HCT116 (cell line): ENCODE results near the gene TMEM175. TPM values are rescaled to one million over a fixed set of nuclear protein-coding genes. Genes with fewer than 3 reads are reported as not detected.

ENCODE experiments used
- ATAC-seq: fragments of 200-7000 bp; cut with Tn5 transposase; 2 replicates; pipeline ENCODE4 v1.9.1; 2020; ENCODE audit warnings: mild to moderate bottlenecking, moderate library complexity
- BruUV-seq: library from RNA; stranded (reverse); fragments of 400-500 nt; replicated peaks from 2 replicates; lab custom pipeline; 2021; lab: Mats Ljungman, UMichigan
- CTCF ChIA-PET: fragments of 300-600 bp; sonication (Branson Sonifier 250); formaldehyde crosslinking; loops from one replicate; lab custom pipeline; 2021; ENCODE audit warnings: antibody characterized with exemption; lab: Charles Lee
- POLR2A ChIA-PET: fragments of 300-600, 350-600 bp; sonication (Branson Sonifier 250); formaldehyde crosslinking; loops from one replicate; lab custom pipeline; 2021; ENCODE audit warnings: antibody characterized with exemption; lab: Charles Lee
- RAD21 ChIA-PET, 2 experiments: fragments of 300-600 bp; sonication (Branson Sonifier 250); formaldehyde crosslinking; loops; one replicate each; lab custom pipeline; 2023; ENCODE audit warnings: low total read pairs in 2 of 2; ENCODE audit not compliant: uncharacterized antibody in 2 of 2, unreplicated experiment in 2 of 2, low non-redundant PET in 1 of 2; lab: Charles Lee
- DNase-seq: peaks from one replicate; pipeline ENCODE4 v3.0.0-alpha.2; 2010; ENCODE audit warnings: low read depth, low spot score
- H2AFZ ChIP-seq: fragments of 200-600 bp; shearing (Covaris generic), sonication (generic); 2 replicates; pipeline ENCODE4 v1.6.1; 2017; ENCODE audit warnings: low read depth, mixed run types, mixed read lengths, antibody characterized with exemption, low read length; ENCODE audit not compliant: poor library complexity, severe bottlenecking
- H3K27ac ChIP-seq: 2 replicates; pipeline ENCODE4 v1.5.1; 2012; ENCODE audit warnings: low read depth, low read length
- H3K27me3 ChIP-seq: fragments of 200-600 bp; sonication (generic); 2 replicates; pipeline ENCODE4 v1.6.1; 2016; ENCODE audit warnings: mixed run types, low read length, mixed read lengths; ENCODE audit not compliant: insufficient read depth
- H3K36me3 ChIP-seq, 2 experiments: fragments of 200-500 bp in 1 of 2; fragments of 200-600 bp in 1 of 2; sonication (Bioruptor generic) in 1 of 2; sonication (generic) in 1 of 2; 2 replicates each; pipeline versions ENCODE4 v1.5.1 to v1.6.1; 2014 to 2016; ENCODE audit warnings: low read length in 2 of 2, inconsistent platforms in 1 of 2, mixed read lengths in 1 of 2, mixed run types in 1 of 2; ENCODE audit not compliant: insufficient read depth in 2 of 2, control insufficient read depth in 1 of 2
- H3K4me1 ChIP-seq, 2 experiments: fragments of 200-600 bp in 1 of 2; sonication (generic) in 1 of 2; 2 replicates each; pipeline versions ENCODE4 v1.5.1 to v1.6.1; 2012 to 2017; ENCODE audit warnings: low read length in 2 of 2, inconsistent platforms in 1 of 2, mild to moderate bottlenecking in 1 of 2, mixed read lengths in 1 of 2, mixed run types in 1 of 2, moderate library complexity in 1 of 2; ENCODE audit not compliant: insufficient read depth in 2 of 2, control insufficient read depth in 1 of 2
- H3K4me2 ChIP-seq: fragments of 200-600 bp; sonication (generic); 2 replicates; pipeline ENCODE4 v1.6.1; 2017; ENCODE audit warnings: mixed run types, low read length, mixed read lengths
- H3K4me3 ChIP-seq, 2 experiments: fragments of 200-600 bp in 1 of 2; sonication (generic) in 1 of 2; replicated peaks in 1 of 2; 2 replicates each; pipeline ENCODE4 v1.5.1; 2011 to 2016; ENCODE audit warnings: low read length in 2 of 2, control low read depth in 1 of 2, low read depth in 1 of 2, mild to moderate bottlenecking in 1 of 2, mixed read lengths in 1 of 2, mixed run types in 1 of 2
- H3K79me2 ChIP-seq: fragments of 200-600 bp; sonication (generic); 2 replicates; pipeline ENCODE4 v1.6.1; 2017; ENCODE audit warnings: mild to moderate bottlenecking, mixed run types, low read length, moderate library complexity, mixed read lengths; ENCODE audit not compliant: insufficient read depth
- H3K9ac ChIP-seq: fragments of 200-600 bp; sonication (generic); 2 replicates; pipeline ENCODE4 v1.6.1; 2016; ENCODE audit warnings: low read length, mixed read lengths
- H3K9me2 ChIP-seq: fragments of 200-600 bp; sonication (generic), shearing (Covaris generic); 2 replicates; pipeline ENCODE4 v1.6.1; 2017; ENCODE audit warnings: mixed run types, mild to moderate bottlenecking, moderate library complexity; ENCODE audit not compliant: insufficient read depth
- H3K9me3 ChIP-seq, 2 experiments: fragments of 200-500 bp in 1 of 2; fragments of 200-600 bp in 1 of 2; sonication (Bioruptor generic) in 1 of 2; sonication (generic) in 1 of 2; 2 replicates each; pipeline ENCODE4 v1.6.1; 2014 to 2017; ENCODE audit warnings: low read length in 2 of 2, mixed read lengths in 2 of 2, inconsistent platforms in 1 of 2, low read depth in 1 of 2, mild to moderate bottlenecking in 1 of 2, mixed run types in 1 of 2, moderate library complexity in 1 of 2; ENCODE audit not compliant: control insufficient read depth in 1 of 2, insufficient read depth in 1 of 2
- H4K20me1 ChIP-seq: fragments of 200-600 bp; sonication (generic), shearing (Covaris generic); 2 replicates; pipeline ENCODE4 v1.6.1; 2017; ENCODE audit warnings: mixed run types, mild to moderate bottlenecking, moderate library complexity; ENCODE audit not compliant: insufficient read depth
- CEBPB ChIP-seq: IDR thresholded peaks from 2 replicates; pipeline ENCODE4 v1.6.1; 2012; ENCODE audit warnings: low read depth
- EGR1 ChIP-seq: IDR thresholded peaks from 2 replicates; pipeline ENCODE4 v1.6.1; 2012; ENCODE audit warnings: low read depth
- ELF1 ChIP-seq: IDR thresholded peaks from 2 replicates; pipeline ENCODE4 v1.6.1; 2012; ENCODE audit warnings: low read depth, borderline replicate concordance
- EZH2 ChIP-seq: fragments of 200-600 bp; sonication (generic); IDR thresholded peaks from 2 replicates; pipeline ENCODE4 v1.6.1; 2017; ENCODE audit warnings: antibody characterized with exemption, mixed run types
- EZH2phosphoT487 ChIP-seq: fragments of 200-600 bp; IDR thresholded peaks from 2 replicates; pipeline ENCODE4 v1.6.1; 2018; ENCODE audit warnings: antibody characterized with exemption, borderline replicate concordance
- POLR2A ChIP-seq: IDR thresholded peaks from 2 replicates; pipeline ENCODE4 v1.7.0; 2011; ENCODE audit warnings: borderline replicate concordance; ENCODE audit not compliant: insufficient read depth, insufficient read length; ENCODE audit errors: extremely low read depth
- POLR2AphosphoS5 ChIP-seq: IDR thresholded peaks from 2 replicates; pipeline ENCODE4 v1.6.1; 2011; ENCODE audit warnings: mild to moderate bottlenecking, low read depth, low read length, moderate library complexity
- RAD21 ChIP-seq: IDR thresholded peaks from 2 replicates; pipeline ENCODE4 v1.6.1; 2012; ENCODE audit warnings: low read depth, mild to moderate bottlenecking
- SIN3A ChIP-seq: IDR thresholded peaks from 2 replicates; pipeline ENCODE4 v1.6.1; 2012; ENCODE audit warnings: low read depth
- SP1 ChIP-seq: IDR thresholded peaks from 2 replicates; pipeline ENCODE4 v1.6.1; 2012; ENCODE audit warnings: low read depth
- TCF7L2 ChIP-seq: IDR thresholded peaks from 2 replicates; pipeline ENCODE4 v1.7.0; 2011; ENCODE audit warnings: borderline replicate concordance, inconsistent platforms; ENCODE audit not compliant: insufficient read depth, insufficient read length; ENCODE audit errors: extremely low read depth
- ZNF274 ChIP-seq: fragments of 200-500 bp; sonication (Bioruptor generic); IDR thresholded peaks from 2 replicates; pipeline ENCODE4 v1.6.1; 2014; ENCODE audit warnings: mild to moderate bottlenecking, low read depth, low read length, inconsistent platforms
- intact Hi-C: fragments of 100-400 bp; cut with micrococcal nuclease; formaldehyde crosslinking; loops from 2 replicates; pipeline ENCODE4 v1.10.0; 2022
- total RNA-seq: library from RNA; stranded (reverse); gene quantifications from one replicate; pipeline ENCODE4 v1.2.1, GENCODE V29; 2021; ENCODE audit not compliant: unreplicated experiment
- TF ChIP-seq, protein P1 (sequence below): IDR thresholded peaks from 2 replicates; pipeline ENCODE4 v1.6.1; 2012
- TF ChIP-seq, protein P2 (sequence below): IDR thresholded peaks from 2 replicates; pipeline ENCODE4 v1.6.1; 2012; ENCODE audit warnings: low read depth
- TF ChIP-seq, protein P3 (sequence below), 3 experiments: fragments of 200-600 bp in 1 of 3; sonication (generic) in 1 of 3; IDR thresholded peaks in 2 of 3; conservative IDR thresholded peaks in 1 of 3; 2 replicates each; pipeline ENCODE4 v1.5.1; 2012 to 2017; ENCODE audit warnings: low read depth in 2 of 3, low read length in 2 of 3, antibody characterized with exemption in 1 of 3, borderline replicate concordance in 1 of 3, control low read depth in 1 of 3, mild to moderate bottlenecking in 1 of 3, mixed read lengths in 1 of 3, mixed run types in 1 of 3, moderate library complexity in 1 of 3; ENCODE audit not compliant: insufficient read depth in 1 of 3

The TMEM175 gene
- total RNA-seq, 1 experiment from 2014 or later = 17.5 TPM

DNA sequence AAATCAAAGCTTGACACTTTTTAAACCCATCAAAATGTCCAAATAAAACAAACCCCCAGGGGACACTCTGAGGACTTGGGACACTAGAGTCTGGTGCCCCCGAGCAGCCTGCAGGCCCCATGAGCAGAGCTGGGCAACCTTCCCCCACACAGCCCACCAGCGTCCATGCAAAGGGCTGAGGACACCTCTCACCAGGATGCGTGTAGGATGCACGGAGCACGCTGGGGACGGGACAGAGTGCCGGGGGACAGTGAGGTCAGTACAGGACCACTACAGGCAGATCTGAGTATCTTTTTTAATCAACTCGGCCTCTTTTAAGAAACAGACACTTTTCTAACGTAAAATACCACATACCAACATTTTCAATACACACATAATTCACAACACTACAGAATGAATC, 7.1 kb upstream of the TMEM175 start:
- Histone ChIP-seq H3K4me1 (no peaks in the 10 kb centered on the region; a peak in 1 of 4 replicates), H3K79me2 (peaks cover 91% of the 10 kb centered on the region), H4K20me1 (no peaks in the 10 kb centered on the region), H3K4me2 (no peak overlapping the region), H2AFZ (no peak overlapping the region), H3K36me3 (no peaks in the 10 kb centered on the region), H3K9ac (no peak overlapping the region), H3K9me2 (no peaks in the 10 kb centered on the region), H3K27ac (no peak overlapping the region), H3K4me3 (no peak overlapping the region), H3K9me3 (no peaks in the 10 kb centered on the region), H3K27me3 (no peaks in the 10 kb centered on the region)
- ChIA-PET CTCF (no interaction called here), POLR2A (no interaction called here), RAD21 (no interaction called here)
- no peak for TF ChIP-seq SIN3A
- TF ChIP-seq, protein P1, sequence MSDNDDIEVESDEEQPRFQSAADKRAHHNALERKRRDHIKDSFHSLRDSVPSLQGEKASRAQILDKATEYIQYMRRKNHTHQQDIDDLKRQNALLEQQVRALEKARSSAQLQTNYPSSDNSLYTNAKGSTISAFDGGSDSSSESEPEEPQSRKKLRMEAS = no peak
- TF ChIP-seq ZNF274 = no peak
- TF ChIP-seq POLR2AphosphoS5 = no peak
- no peak for TF ChIP-seq TCF7L2
- TF ChIP-seq ELF1 = no peak
- TF ChIP-seq EZH2 = no peak
- TF ChIP-seq POLR2A = no peak
- no peak for TF ChIP-seq EGR1
- TF ChIP-seq EZH2phosphoT487 = no peak
- TF ChIP-seq, protein P2, sequence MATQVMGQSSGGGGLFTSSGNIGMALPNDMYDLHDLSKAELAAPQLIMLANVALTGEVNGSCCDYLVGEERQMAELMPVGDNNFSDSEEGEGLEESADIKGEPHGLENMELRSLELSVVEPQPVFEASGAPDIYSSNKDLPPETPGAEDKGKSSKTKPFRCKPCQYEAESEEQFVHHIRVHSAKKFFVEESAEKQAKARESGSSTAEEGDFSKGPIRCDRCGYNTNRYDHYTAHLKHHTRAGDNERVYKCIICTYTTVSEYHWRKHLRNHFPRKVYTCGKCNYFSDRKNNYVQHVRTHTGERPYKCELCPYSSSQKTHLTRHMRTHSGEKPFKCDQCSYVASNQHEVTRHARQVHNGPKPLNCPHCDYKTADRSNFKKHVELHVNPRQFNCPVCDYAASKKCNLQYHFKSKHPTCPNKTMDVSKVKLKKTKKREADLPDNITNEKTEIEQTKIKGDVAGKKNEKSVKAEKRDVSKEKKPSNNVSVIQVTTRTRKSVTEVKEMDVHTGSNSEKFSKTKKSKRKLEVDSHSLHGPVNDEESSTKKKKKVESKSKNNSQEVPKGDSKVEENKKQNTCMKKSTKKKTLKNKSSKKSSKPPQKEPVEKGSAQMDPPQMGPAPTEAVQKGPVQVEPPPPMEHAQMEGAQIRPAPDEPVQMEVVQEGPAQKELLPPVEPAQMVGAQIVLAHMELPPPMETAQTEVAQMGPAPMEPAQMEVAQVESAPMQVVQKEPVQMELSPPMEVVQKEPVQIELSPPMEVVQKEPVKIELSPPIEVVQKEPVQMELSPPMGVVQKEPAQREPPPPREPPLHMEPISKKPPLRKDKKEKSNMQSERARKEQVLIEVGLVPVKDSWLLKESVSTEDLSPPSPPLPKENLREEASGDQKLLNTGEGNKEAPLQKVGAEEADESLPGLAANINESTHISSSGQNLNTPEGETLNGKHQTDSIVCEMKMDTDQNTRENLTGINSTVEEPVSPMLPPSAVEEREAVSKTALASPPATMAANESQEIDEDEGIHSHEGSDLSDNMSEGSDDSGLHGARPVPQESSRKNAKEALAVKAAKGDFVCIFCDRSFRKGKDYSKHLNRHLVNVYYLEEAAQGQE = no peak
- no peak for TF ChIP-seq CEBPB
- TF ChIP-seq SP1 = no peak
- TF ChIP-seq RAD21 = no peak
- TF ChIP-seq, protein P3, sequence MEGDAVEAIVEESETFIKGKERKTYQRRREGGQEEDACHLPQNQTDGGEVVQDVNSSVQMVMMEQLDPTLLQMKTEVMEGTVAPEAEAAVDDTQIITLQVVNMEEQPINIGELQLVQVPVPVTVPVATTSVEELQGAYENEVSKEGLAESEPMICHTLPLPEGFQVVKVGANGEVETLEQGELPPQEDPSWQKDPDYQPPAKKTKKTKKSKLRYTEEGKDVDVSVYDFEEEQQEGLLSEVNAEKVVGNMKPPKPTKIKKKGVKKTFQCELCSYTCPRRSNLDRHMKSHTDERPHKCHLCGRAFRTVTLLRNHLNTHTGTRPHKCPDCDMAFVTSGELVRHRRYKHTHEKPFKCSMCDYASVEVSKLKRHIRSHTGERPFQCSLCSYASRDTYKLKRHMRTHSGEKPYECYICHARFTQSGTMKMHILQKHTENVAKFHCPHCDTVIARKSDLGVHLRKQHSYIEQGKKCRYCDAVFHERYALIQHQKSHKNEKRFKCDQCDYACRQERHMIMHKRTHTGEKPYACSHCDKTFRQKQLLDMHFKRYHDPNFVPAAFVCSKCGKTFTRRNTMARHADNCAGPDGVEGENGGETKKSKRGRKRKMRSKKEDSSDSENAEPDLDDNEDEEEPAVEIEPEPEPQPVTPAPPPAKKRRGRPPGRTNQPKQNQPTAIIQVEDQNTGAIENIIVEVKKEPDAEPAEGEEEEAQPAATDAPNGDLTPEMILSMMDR (IDR thresholded peaks at IDR 0.05 in 2 of 3, conservative IDR thresholded peaks at IDR 0.05 in 1 of 3; ENCODE audit: borderline replicate concordance in 1 of 3, insufficient read depth in 1 of 3, low read depth in 2 of 3, low read length in 2 of 3) = no peak
- intact Hi-C loops = no loop called here
- BruUV-seq = no TSS peak
- no peak for ATAC-seq
- DNase-seq = no peak
